ENCODE data around the gene RBM8A. TPM values are rescaled to one million over a fixed set of nuclear protein-coding genes. Genes with fewer than 3 reads are reported as not detected.

RBM8A gene
- polyA plus RNA-seq, 4 donors: 191 to 214 (median 201) TPM

DNA sequence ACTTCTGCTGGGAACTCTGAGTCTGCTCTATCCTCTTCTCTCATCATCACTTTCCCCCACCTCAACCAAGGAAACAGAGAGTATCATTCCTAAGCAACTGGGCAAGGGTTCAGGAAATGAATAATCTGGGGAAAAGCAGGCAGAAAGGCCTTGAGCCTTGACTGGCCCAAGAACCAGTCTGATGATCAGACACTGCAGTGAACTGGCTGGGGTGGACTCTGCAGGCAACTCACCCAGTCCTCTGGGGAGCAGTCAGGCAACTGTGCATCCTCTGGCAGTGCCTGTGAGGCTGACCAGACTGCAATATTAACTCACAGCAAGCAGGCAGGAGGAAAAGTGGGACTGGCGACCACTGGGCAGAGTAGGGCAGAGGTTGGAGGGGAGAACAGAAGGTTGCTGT is 42.6 kb downstream of the RBM8A start:
- no peak for DNase-seq (ENCODE audit: low read depth in 4 of 4, low spot score in 3 of 4)

DNA sequence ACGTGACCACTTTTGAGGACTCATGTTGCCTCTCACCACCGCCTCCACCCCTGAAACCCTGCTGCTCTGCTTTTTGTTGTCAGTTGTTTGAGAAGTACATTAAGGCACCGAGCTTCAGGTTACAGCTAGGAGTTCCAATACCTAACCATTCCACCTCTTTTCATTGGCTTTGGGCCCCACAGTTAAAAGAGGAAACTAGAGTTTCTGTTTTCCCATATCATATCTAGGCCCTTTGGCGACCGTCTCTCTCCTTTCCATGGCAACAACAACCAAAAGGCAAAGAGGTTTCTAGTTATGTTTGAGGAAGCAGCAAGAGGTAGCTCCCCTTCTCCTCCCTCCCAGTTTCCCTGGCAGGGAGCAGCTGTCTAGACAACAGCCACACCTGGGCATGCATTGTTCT is 47.5 kb downstream of the RBM8A start:
- no peak for DNase-seq (ENCODE audit: low read depth in 4 of 4, low spot score in 3 of 4)

- DNase-seq (ENCODE audit: low read depth in 4 of 4, low spot score in 3 of 4): no peak
Measured at GRCh38 chr1:145878724-145879123, 48.6 kb downstream of the RBM8A start.

- no peak for DNase-seq (ENCODE audit: low read depth in 4 of 4, low spot score in 3 of 4)
Measured at GRCh38 chr1:145877923-145878486, 49.3 kb downstream of the RBM8A start.

DNA sequence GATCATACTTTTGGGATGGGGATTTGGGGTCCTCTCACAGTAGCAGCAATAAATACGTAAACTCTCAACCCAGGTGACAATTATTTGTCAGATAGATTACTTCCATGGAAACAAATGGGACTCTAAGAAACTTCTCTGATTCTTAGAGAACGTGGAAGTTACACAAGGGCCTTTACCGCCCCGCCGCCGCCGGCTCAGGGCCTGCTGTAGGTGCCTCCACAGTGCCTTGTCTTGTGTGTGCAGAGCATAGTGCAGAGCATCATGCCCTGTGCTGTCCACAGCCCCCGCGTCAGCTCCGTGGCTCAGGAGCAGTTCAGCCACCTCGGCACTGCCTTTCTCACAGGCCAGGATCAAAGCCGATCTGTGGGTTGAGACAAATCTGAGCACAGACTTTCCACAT is 52.6 kb downstream of the RBM8A start:
- no peak for DNase-seq (ENCODE audit: low read depth in 4 of 4, low spot score in 3 of 4)

GRCh38 chr1:145871994-145872924 is 55.0 kb downstream of the RBM8A start:
- DNase-seq (ENCODE audit: low read depth in 4 of 4, low spot score in 3 of 4): no peak

Other genes with a start within 250 kb of the RBM8A start
- 100 to 1,000 TPM; 150 to 206 (median 185) TPM for gene PDZK1, start 220.1 kb downstream of the RBM8A start, polyA plus RNA-seq (ENCODE audit: insufficient read length in 4 of 4)
- under 1 TPM; 0.69 to 0.84 (median 0.78) TPM for gene CD160, start 208.0 kb downstream of the RBM8A start, polyA plus RNA-seq (ENCODE audit: insufficient read length in 4 of 4)
- gene RNF115, start 103.4 kb downstream of the RBM8A start, polyA plus RNA-seq (ENCODE audit: insufficient read length in 4 of 4): 10 to 100 TPM; 12.6 to 18.0 (median 16.9) TPM
- gene POLR3C, start 103.3 kb downstream of the RBM8A start, polyA plus RNA-seq (ENCODE audit: insufficient read length in 4 of 4): 10 to 100 TPM; 34.8 to 36.1 (median 35.1) TPM
- 1 to 10 TPM; 6.1 to 7.3 (median 6.8) TPM for gene NUDT17, start 81.9 kb downstream of the RBM8A start, polyA plus RNA-seq (ENCODE audit: insufficient read length in 4 of 4)
- gene PIAS3, start 68.4 kb downstream of the RBM8A start, polyA plus RNA-seq (ENCODE audit: insufficient read length in 4 of 4): 10 to 100 TPM; 52.9 to 56.8 (median 54.7) TPM
- 1 to 10 TPM; 1.6 to 2.8 (median 2.1) TPM for gene ANKRD35, start 41.6 kb downstream of the RBM8A start, polyA plus RNA-seq (ENCODE audit: insufficient read length in 4 of 4)
- under 1 TPM; 0.80 to 0.91 (median 0.82) TPM for gene ITGA10, start 17.4 kb downstream of the RBM8A start, polyA plus RNA-seq (ENCODE audit: insufficient read length in 4 of 4)
- gene PEX11B, start 8.8 kb downstream of the RBM8A start, polyA plus RNA-seq (ENCODE audit: insufficient read length in 4 of 4): 10 to 100 TPM; 52.7 to 64.8 (median 63.1) TPM
- gene LIX1L, start 30.5 kb upstream of the RBM8A start, polyA plus RNA-seq (ENCODE audit: insufficient read length in 4 of 4): 10 to 100 TPM; 25.3 to 31.2 (median 29.2) TPM
- under 1 TPM; 0.54 to 0.76 (median 0.71) TPM for gene ANKRD34A, start 37.1 kb upstream of the RBM8A start, polyA plus RNA-seq (ENCODE audit: insufficient read length in 4 of 4)
- 10 to 100 TPM; 33.7 to 40.0 (median 36.1) TPM for gene POLR3GL, start 37.2 kb upstream of the RBM8A start, polyA plus RNA-seq (ENCODE audit: insufficient read length in 4 of 4)
- gene TXNIP, start 69.1 kb upstream of the RBM8A start, polyA plus RNA-seq (ENCODE audit: insufficient read length in 4 of 4): 100 to 1,000 TPM; 423 to 571 (median 523) TPM
- gene HJV, start 94.3 kb upstream of the RBM8A start, polyA plus RNA-seq (ENCODE audit: insufficient read length in 4 of 4): under 1 TPM in 2 of 4 donors, not detected in 2; 0.13 TPM
- gene NBPF10, start 217.3 kb upstream of the RBM8A start, polyA plus RNA-seq (ENCODE audit: insufficient read length in 4 of 4): 1 to 10 TPM; 2.1 to 3.4 (median 2.9) TPM

Measured in right renal pelvis (tissue), 4 donors.